ENCODE results near the gene SLC34A1.

- no peak for TF ChIP-seq CTCF (conservative IDR thresholded peaks at IDR 0.05; ENCODE audit: low read depth, low read length)
- no peak for TF ChIP-seq NFE2L2 (IDR thresholded peaks at IDR 0.05; ENCODE audit: low read depth, low read length)
- no peak for TF ChIP-seq CEBPB (IDR thresholded peaks at IDR 0.05; ENCODE audit: low read depth, low read length)
- no peak for TF ChIP-seq POLR2A (IDR thresholded peaks at IDR 0.05; ENCODE audit: low read depth, low read length)
- TF ChIP-seq MAZ (IDR thresholded peaks at IDR 0.05; ENCODE audit: borderline replicate concordance, low read depth, low read length), result no peak
- TF ChIP-seq MAFK (IDR thresholded peaks at IDR 0.05; ENCODE audit: low read depth, low read length), result no peak
- TF ChIP-seq BHLHE40 (IDR thresholded peaks at IDR 0.05; ENCODE audit: low read depth, low read length), result no peak
- no peak for TF ChIP-seq RFX5 (IDR thresholded peaks at IDR 0.05; ENCODE audit: low read depth, low read length)
- no peak for TF ChIP-seq CHD1 (IDR thresholded peaks at IDR 0.05; ENCODE audit: low read depth, low read length)
- no peak for TF ChIP-seq SMC3 (IDR thresholded peaks at IDR 0.05; ENCODE audit: low read depth, low read length)
- no peak for TF ChIP-seq RAD21 (IDR thresholded peaks at IDR 0.05; ENCODE audit: low read length)
These were observed 47.4 kb upstream of the SLC34A1 start for GRCh38 chr5:177336603-177337494.

Data from IMR-90 (cell line).